Measurements from ENCODE around the gene CNTRL. TPM values are rescaled to one million over a fixed set of nuclear protein-coding genes. Genes with fewer than 3 reads are reported as not detected.
"Not testable (repeated sequence)": the region's sequence is repeated elsewhere in the genome, so short reads cannot be mapped to it uniquely, and the experiment has no call there.

Gene CNTRL
- total RNA-seq, 6 experiments from 2014 or later: 3.8 to 10.4 (median 8.8) TPM

- H3K27ac Mint-ChIP-seq: peak overlapping the region; percentile 84
- H3K4me3 Mint-ChIP-seq: peak overlapping the region; percentile 90
- peaks cover under 1% of the 10 kb centered on the region; the same call in 1 of the 2 replicates for H3K36me3 Mint-ChIP-seq (ENCODE audit: low read depth)
- H3K4me1 Mint-ChIP-seq (ENCODE audit: low read depth): peaks cover 29% of the 10 kb centered on the region
- H3K27me3 Mint-ChIP-seq (ENCODE audit: insufficient read depth): peaks cover 2% of the 10 kb centered on the region
- DNase-seq: peak; percentile 96
- no peaks in the 10 kb centered on the region for H3K9me3 Mint-ChIP-seq
- peak; percentile 58 for TF ChIP-seq CTCF (IDR thresholded peaks at IDR 0.05)
These were observed 46.9 kb downstream of the CNTRL start for GRCh38 chr9:121121582-121122087.

- Mint-ChIP-seq H3K9me3 (no peaks in the 10 kb centered on the region), H3K27me3 (ENCODE audit: insufficient read depth) (peaks cover 2% of the 10 kb centered on the region), H3K4me3 (peak overlapping the region; percentile 90), H3K36me3 (ENCODE audit: low read depth) (peaks cover 8% of the 10 kb centered on the region; the same call in 1 of the 2 replicates), H3K4me1 (ENCODE audit: low read depth) (peaks cover 29% of the 10 kb centered on the region), H3K27ac (peak overlapping the region; percentile 84)
- no peak for TF ChIP-seq CTCF (IDR thresholded peaks at IDR 0.05)
- no peak for DNase-seq
These were observed 47.7 kb downstream of the CNTRL start for GRCh38 chr9:121122246-121123032.

- no peak for DNase-seq
- Mint-ChIP-seq H3K4me1 (ENCODE audit: low read depth) (peaks cover 29% of the 10 kb centered on the region), H3K9me3 (no peaks in the 10 kb centered on the region; the same call in none of the 2 replicates), H3K4me3 (no peak overlapping the region), H3K27ac (no peak overlapping the region), H3K36me3 (ENCODE audit: low read depth) (peaks cover 21% of the 10 kb centered on the region), H3K27me3 (ENCODE audit: insufficient read depth) (peaks cover 2% of the 10 kb centered on the region)
- no peak for TF ChIP-seq CTCF (IDR thresholded peaks at IDR 0.05)
These were observed 49.2 kb downstream of the CNTRL start for GRCh38 chr9:121123816-121124535.

- H3K27ac Mint-ChIP-seq: no peak overlapping the region
- peaks cover 24% of the 10 kb centered on the region for H3K4me1 Mint-ChIP-seq (ENCODE audit: low read depth)
- H3K9me3 Mint-ChIP-seq: no peaks in the 10 kb centered on the region; the same call in none of the 2 replicates
- H3K27me3 Mint-ChIP-seq (ENCODE audit: insufficient read depth): peaks cover 2% of the 10 kb centered on the region
- no peak for TF ChIP-seq CTCF (IDR thresholded peaks at IDR 0.05)
- peaks cover 29% of the 10 kb centered on the region for H3K36me3 Mint-ChIP-seq (ENCODE audit: low read depth)
- no peak overlapping the region for H3K4me3 Mint-ChIP-seq
- DNase-seq: no peak
These were observed 50.8 kb downstream of the CNTRL start for GRCh38 chr9:121125590-121125989.

- H3K36me3 Mint-ChIP-seq (ENCODE audit: low read depth): peaks cover 29% of the 10 kb centered on the region
- not testable (repeated sequence) for H3K27ac Mint-ChIP-seq; H3K9me3 Mint-ChIP-seq; DNase-seq; H3K4me3 Mint-ChIP-seq; H3K27me3 Mint-ChIP-seq (ENCODE audit: insufficient read depth); H3K4me1 Mint-ChIP-seq (ENCODE audit: low read depth)
These were observed 54.6 kb downstream of the CNTRL start for GRCh38 chr9:121129384-121129783.
